HEK293 (cell line): ENCODE measurements around the gene PRKCA.

Experiments used
- CTCF ChIA-PET: fragments of 350-600 bp; formaldehyde crosslinking; extraction: SDS; loops from one replicate; lab custom pipeline; 2021; ENCODE audit warnings: antibody characterized with exemption; lab: Yijun Ruan, JAX
- POLR2A ChIA-PET: fragments of 300-600 bp; formaldehyde crosslinking; extraction: SDS; loops from one replicate; lab custom pipeline; 2020; ENCODE audit warnings: antibody characterized with exemption, inconsistent platforms; lab: Yijun Ruan, JAX
- H3K27ac ChIP-seq: fragments of 200-500 bp; sonication (Bioruptor generic); 2 replicates; pipeline ENCODE4 v1.5.1; 2014; ENCODE audit warnings: low read depth, low read length, control low read depth, inconsistent platforms; ENCODE audit errors: extremely low read depth
- H3K36me3 ChIP-seq, 2 experiments: fragments of 200-500 bp in 1 of 2; sonication (Bioruptor generic) in 1 of 2; 1 replicate in 1 of 2; 2 replicates in 1 of 2; pipeline ENCODE4 v1.5.1; 2014 to 2017; ENCODE audit warnings: inconsistent platforms in 2 of 2, low read length in 2 of 2; ENCODE audit not compliant: control insufficient read depth in 2 of 2, insufficient read depth in 1 of 2
- H3K4me1 ChIP-seq: fragments of 200-500 bp; sonication (Bioruptor generic); 2 replicates; pipeline ENCODE4 v1.5.1; 2014; ENCODE audit warnings: mild to moderate bottlenecking, low read length, inconsistent platforms; ENCODE audit not compliant: control insufficient read depth, insufficient read depth
- H3K4me3 ChIP-seq: 2 replicates; pipeline ENCODE4 v1.5.1; 2011; ENCODE audit warnings: low read depth, mild to moderate bottlenecking, control low read depth, low read length, moderate library complexity
- H3K9me3 ChIP-seq: fragments of 200-500 bp; sonication (Bioruptor generic); 2 replicates; pipeline ENCODE4 v1.5.1; 2014; ENCODE audit warnings: low read depth, low read length, inconsistent platforms; ENCODE audit not compliant: control insufficient read depth, insufficient read depth
- GLI4 ChIP-seq: fragments of 450-650 bp; formaldehyde crosslinking; IDR thresholded peaks from 2 replicates; pipeline ENCODE4 v1.5.1; 2016; ENCODE audit warnings: missing biosample characterization, missing genetic modification characterization
- INSM2 ChIP-seq: fragments of 450-650 bp; formaldehyde crosslinking; IDR thresholded peaks from 2 replicates; pipeline ENCODE4 v1.5.1; 2016; ENCODE audit warnings: missing biosample characterization, missing genetic modification characterization
- MEIS1 ChIP-seq: sonication (generic); formaldehyde crosslinking; IDR thresholded peaks from 2 replicates; pipeline ENCODE4 v1.8.1; 2022; ENCODE audit warnings: missing genetic modification reagents, mild to moderate bottlenecking, borderline replicate concordance
- SCRT2 ChIP-seq: fragments of 450-650 bp; formaldehyde crosslinking; IDR thresholded peaks from 2 replicates; pipeline ENCODE4 v1.5.1; 2016; ENCODE audit warnings: missing biosample characterization, missing genetic modification characterization
- SP7 ChIP-seq: fragments of 450-650 bp; formaldehyde crosslinking; IDR thresholded peaks from 2 replicates; pipeline ENCODE4 v1.5.1; 2016; ENCODE audit warnings: missing biosample characterization, missing genetic modification characterization
- ZBTB21 ChIP-seq: fragments of 450-650 bp; formaldehyde crosslinking; IDR thresholded peaks from 2 replicates; pipeline ENCODE4 v1.5.1; 2017; ENCODE audit warnings: missing biosample characterization, missing genetic modification characterization
- ZBTB6 ChIP-seq: fragments of 450-650 bp; formaldehyde crosslinking; IDR thresholded peaks from 2 replicates; pipeline ENCODE4 v1.5.1; 2017; ENCODE audit warnings: missing biosample characterization, missing genetic modification characterization
- ZBTB8A ChIP-seq: fragments of 450-650 bp; formaldehyde crosslinking; IDR thresholded peaks from 2 replicates; pipeline ENCODE4 v1.5.1; 2016; ENCODE audit warnings: missing biosample characterization, missing genetic modification characterization
- ZFP69B ChIP-seq: fragments of 450-650 bp; formaldehyde crosslinking; IDR thresholded peaks from 2 replicates; pipeline ENCODE4 v1.5.1; 2016; ENCODE audit warnings: missing biosample characterization, missing genetic modification characterization
- ZNF132 ChIP-seq: fragments of 450-650 bp; formaldehyde crosslinking; IDR thresholded peaks from 2 replicates; pipeline ENCODE4 v1.5.1; 2017; ENCODE audit warnings: missing biosample characterization, missing genetic modification characterization, borderline replicate concordance
- ZNF354C ChIP-seq: fragments of 450-650 bp; formaldehyde crosslinking; IDR thresholded peaks from 2 replicates; pipeline ENCODE4 v1.5.1; 2016; ENCODE audit warnings: missing biosample characterization, missing genetic modification characterization, low read depth, borderline replicate concordance
- ZNF366 ChIP-seq: fragments of 450-650 bp; formaldehyde crosslinking; conservative IDR thresholded peaks from 2 replicates; pipeline ENCODE4 v1.5.1; 2016; ENCODE audit warnings: missing biosample characterization, missing genetic modification characterization
- ZNF426 ChIP-seq: fragments of 450-650 bp; formaldehyde crosslinking; IDR thresholded peaks from 2 replicates; pipeline ENCODE4 v1.5.1; 2017; ENCODE audit warnings: missing biosample characterization, missing genetic modification characterization, mild to moderate bottlenecking, inconsistent platforms, moderate library complexity
- ZNF513 ChIP-seq: fragments of 450-650 bp; IDR thresholded peaks from 2 replicates; pipeline ENCODE4 v1.5.1; 2018; ENCODE audit warnings: missing biosample characterization, missing genetic modification characterization
- ZNF530 ChIP-seq: fragments of 450-650 bp; formaldehyde crosslinking; IDR thresholded peaks from 2 replicates; pipeline ENCODE4 v1.5.1; 2016; ENCODE audit warnings: low read depth, missing biosample characterization, missing genetic modification characterization
- ZNF561 ChIP-seq: fragments of 450-650 bp; IDR thresholded peaks from 2 replicates; pipeline ENCODE4 v1.5.1; 2018; ENCODE audit warnings: missing biosample characterization, missing genetic modification characterization, borderline replicate concordance
- ZNF629 ChIP-seq: fragments of 450-650 bp; formaldehyde crosslinking; IDR thresholded peaks from 2 replicates; pipeline ENCODE4 v1.5.1; 2017; ENCODE audit warnings: missing biosample characterization, missing genetic modification characterization
- ZNF76 ChIP-seq: fragments of 450-650 bp; formaldehyde crosslinking; IDR thresholded peaks from 2 replicates; pipeline ENCODE4; 2016; ENCODE audit warnings: low read depth, missing biosample characterization, missing genetic modification characterization, borderline replicate concordance
- ZNF785 ChIP-seq: fragments of 450-650 bp; formaldehyde crosslinking; IDR thresholded peaks from 2 replicates; pipeline ENCODE4 v1.5.1; 2016; ENCODE audit warnings: missing biosample characterization, missing genetic modification characterization
- ZSCAN16 ChIP-seq: fragments of 450-650 bp; formaldehyde crosslinking; IDR thresholded peaks from 2 replicates; pipeline ENCODE4 v1.5.1; 2016; ENCODE audit warnings: missing biosample characterization, missing genetic modification characterization
- TF ChIP-seq, protein P1 (sequence below): fragments of 450-650 bp; formaldehyde crosslinking; IDR thresholded peaks from 2 replicates; pipeline ENCODE4 v1.5.1; 2017; ENCODE audit warnings: missing biosample characterization, missing genetic modification characterization
- TF ChIP-seq, protein P2 (sequence below): fragments of 450-650 bp; formaldehyde crosslinking; IDR thresholded peaks from 2 replicates; pipeline ENCODE4 v1.5.1; 2016; ENCODE audit warnings: missing biosample characterization, missing genetic modification characterization

The PRKCA gene

GRCh38 chr17:66612993-66613392, 310.6 kb downstream of the PRKCA start:
- no peak for TF ChIP-seq GLI4
- no peak for TF ChIP-seq ZNF354C (tag by site-specific recombination)
- 0 out of 2 replicates have a peak, but pooled peaks have one; percentile 55 for TF ChIP-seq ZBTB6 (tag by site-specific recombination)
- TF ChIP-seq, all 188 proteins: peak for 1
- H3K9me3 ChIP-seq: no peaks in the 10 kb centered on the region
- ChIA-PET POLR2A (no interaction called here), CTCF (no interaction called here)
- no peak overlapping the region for H3K4me3 ChIP-seq
- no peaks in the 10 kb centered on the region for H3K36me3 ChIP-seq
- H3K4me1 ChIP-seq: no peaks in the 10 kb centered on the region
- no peak overlapping the region for H3K27ac ChIP-seq

DNA sequence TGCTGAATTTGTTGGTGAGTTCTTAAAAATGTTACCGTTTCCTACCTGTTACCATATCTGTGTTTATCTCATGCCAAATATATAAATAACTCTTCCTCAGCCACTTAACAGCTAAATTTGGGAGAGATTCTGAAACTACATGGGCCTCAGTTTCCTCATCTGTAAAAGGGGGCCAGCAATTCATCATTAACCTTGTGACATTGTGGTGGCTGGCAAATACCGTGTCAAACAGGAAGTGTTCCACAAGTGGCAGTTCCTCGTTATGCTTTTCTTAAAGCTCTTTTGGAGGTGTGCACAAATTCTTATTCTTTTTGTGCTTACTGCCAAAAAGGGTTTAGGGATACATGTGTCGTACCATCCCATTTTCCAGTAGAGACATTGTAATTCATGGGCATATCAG, 312.1 kb downstream of the PRKCA start:
- H3K4me3 ChIP-seq: no peak overlapping the region
- POLR2A ChIA-PET: no interaction called here
- TF ChIP-seq ZNF513 (tag by site-specific recombination) (no peak), SCRT2 (tag by site-specific recombination) (0 out of 2 replicates have a peak, but pooled peaks have one; percentile 17), SP7 (tag by site-specific recombination) (no peak)
- TF ChIP-seq, all 188 proteins: peak for 1
- Histone ChIP-seq H3K27ac (no peak overlapping the region), H3K36me3 (no peaks in the 10 kb centered on the region), H3K4me1 (no peaks in the 10 kb centered on the region), H3K9me3 (no peaks in the 10 kb centered on the region)
- CTCF ChIA-PET: interaction anchor here (0.6 kb wide), 1 partner anchor 1055 kb away, joined by 3 read pairs; no protein-coding TSS in a partner anchor

DNA sequence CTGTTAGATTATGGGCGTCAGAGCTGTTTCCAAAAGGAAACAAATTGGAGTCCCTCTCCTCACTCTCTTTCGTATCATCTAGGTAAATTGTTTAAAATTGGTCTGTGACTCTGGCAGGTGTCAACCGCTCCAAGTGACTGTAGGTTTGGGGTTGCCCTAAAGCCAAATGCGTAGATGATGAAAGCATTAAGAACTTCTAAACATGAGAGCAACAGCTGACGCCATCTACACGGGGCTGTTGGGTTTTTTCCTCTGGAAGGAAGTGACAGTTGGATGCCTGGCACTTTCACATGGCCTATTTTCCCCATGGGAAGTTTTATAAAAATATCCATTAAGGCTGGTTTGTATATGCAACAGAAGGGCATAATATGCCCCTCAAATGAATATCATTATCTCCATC, 316.8 kb downstream of the PRKCA start:
- Histone ChIP-seq H3K9me3 (no peaks in the 10 kb centered on the region), H3K4me3 (no peak overlapping the region), H3K4me1 (no peaks in the 10 kb centered on the region), H3K27ac (no peak overlapping the region), H3K36me3 (no peaks in the 10 kb centered on the region)
- POLR2A ChIA-PET: no interaction called here
- CTCF ChIA-PET: interaction anchor here (0.7 to 3.5 kb wide), 3 partner anchors 364 to 1100 kb away, joined by 3 to 12 read pairs (median 5); no protein-coding TSS in a partner anchor
- TF ChIP-seq ZNF132 (tag by site-specific recombination): no peak
- no peak for TF ChIP-seq ZFP69B (tag by site-specific recombination)
- no peak for TF ChIP-seq ZNF530 (tag by site-specific recombination)
- TF ChIP-seq ZBTB21 (tag by site-specific recombination): no peak
- TF ChIP-seq ZNF76 (tag by site-specific recombination): no peak
- no peak for TF ChIP-seq ZSCAN16 (tag by site-specific recombination)
- TF ChIP-seq ZNF426 (tag by site-specific recombination): no peak
- TF ChIP-seq ZBTB8A (tag by site-specific recombination): no peak
- TF ChIP-seq ZNF561: no peak
- TF ChIP-seq MEIS1 (CRISPR knock-in tag): no peak
- no peak for TF ChIP-seq ZNF785 (tag by site-specific recombination)
- TF ChIP-seq, protein P1, sequence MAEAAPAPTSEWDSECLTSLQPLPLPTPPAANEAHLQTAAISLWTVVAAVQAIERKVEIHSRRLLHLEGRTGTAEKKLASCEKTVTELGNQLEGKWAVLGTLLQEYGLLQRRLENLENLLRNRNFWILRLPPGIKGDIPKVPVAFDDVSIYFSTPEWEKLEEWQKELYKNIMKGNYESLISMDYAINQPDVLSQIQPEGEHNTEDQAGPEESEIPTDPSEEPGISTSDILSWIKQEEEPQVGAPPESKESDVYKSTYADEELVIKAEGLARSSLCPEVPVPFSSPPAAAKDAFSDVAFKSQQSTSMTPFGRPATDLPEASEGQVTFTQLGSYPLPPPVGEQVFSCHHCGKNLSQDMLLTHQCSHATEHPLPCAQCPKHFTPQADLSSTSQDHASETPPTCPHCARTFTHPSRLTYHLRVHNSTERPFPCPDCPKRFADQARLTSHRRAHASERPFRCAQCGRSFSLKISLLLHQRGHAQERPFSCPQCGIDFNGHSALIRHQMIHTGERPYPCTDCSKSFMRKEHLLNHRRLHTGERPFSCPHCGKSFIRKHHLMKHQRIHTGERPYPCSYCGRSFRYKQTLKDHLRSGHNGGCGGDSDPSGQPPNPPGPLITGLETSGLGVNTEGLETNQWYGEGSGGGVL (tag by site-specific recombination): no peak
- TF ChIP-seq, protein P2, sequence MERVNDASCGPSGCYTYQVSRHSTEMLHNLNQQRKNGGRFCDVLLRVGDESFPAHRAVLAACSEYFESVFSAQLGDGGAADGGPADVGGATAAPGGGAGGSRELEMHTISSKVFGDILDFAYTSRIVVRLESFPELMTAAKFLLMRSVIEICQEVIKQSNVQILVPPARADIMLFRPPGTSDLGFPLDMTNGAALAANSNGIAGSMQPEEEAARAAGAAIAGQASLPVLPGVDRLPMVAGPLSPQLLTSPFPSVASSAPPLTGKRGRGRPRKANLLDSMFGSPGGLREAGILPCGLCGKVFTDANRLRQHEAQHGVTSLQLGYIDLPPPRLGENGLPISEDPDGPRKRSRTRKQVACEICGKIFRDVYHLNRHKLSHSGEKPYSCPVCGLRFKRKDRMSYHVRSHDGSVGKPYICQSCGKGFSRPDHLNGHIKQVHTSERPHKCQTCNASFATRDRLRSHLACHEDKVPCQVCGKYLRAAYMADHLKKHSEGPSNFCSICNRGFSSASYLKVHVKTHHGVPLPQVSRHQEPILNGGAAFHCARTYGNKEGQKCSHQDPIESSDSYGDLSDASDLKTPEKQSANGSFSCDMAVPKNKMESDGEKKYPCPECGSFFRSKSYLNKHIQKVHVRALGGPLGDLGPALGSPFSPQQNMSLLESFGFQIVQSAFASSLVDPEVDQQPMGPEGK: no peak
- no peak for TF ChIP-seq ZNF366 (tag by site-specific recombination)
- no peak for TF ChIP-seq INSM2 (tag by site-specific recombination)
- TF ChIP-seq ZNF629 (tag by site-specific recombination): no peak
